LNCAP (cell line): ENCODE data around the gene FOXN1.

ENCODE experiments used
- TF ChIP-seq, protein P1 (sequence below): fragments of 450-650 bp; IDR thresholded peaks from 2 replicates; pipeline ENCODE4 v1.5.1; 2017; ENCODE audit warnings: mild to moderate bottlenecking

Gene FOXN1, protein sequence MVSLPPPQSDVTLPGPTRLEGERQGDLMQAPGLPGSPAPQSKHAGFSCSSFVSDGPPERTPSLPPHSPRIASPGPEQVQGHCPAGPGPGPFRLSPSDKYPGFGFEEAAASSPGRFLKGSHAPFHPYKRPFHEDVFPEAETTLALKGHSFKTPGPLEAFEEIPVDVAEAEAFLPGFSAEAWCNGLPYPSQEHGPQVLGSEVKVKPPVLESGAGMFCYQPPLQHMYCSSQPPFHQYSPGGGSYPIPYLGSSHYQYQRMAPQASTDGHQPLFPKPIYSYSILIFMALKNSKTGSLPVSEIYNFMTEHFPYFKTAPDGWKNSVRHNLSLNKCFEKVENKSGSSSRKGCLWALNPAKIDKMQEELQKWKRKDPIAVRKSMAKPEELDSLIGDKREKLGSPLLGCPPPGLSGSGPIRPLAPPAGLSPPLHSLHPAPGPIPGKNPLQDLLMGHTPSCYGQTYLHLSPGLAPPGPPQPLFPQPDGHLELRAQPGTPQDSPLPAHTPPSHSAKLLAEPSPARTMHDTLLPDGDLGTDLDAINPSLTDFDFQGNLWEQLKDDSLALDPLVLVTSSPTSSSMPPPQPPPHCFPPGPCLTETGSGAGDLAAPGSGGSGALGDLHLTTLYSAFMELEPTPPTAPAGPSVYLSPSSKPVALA

DNA sequence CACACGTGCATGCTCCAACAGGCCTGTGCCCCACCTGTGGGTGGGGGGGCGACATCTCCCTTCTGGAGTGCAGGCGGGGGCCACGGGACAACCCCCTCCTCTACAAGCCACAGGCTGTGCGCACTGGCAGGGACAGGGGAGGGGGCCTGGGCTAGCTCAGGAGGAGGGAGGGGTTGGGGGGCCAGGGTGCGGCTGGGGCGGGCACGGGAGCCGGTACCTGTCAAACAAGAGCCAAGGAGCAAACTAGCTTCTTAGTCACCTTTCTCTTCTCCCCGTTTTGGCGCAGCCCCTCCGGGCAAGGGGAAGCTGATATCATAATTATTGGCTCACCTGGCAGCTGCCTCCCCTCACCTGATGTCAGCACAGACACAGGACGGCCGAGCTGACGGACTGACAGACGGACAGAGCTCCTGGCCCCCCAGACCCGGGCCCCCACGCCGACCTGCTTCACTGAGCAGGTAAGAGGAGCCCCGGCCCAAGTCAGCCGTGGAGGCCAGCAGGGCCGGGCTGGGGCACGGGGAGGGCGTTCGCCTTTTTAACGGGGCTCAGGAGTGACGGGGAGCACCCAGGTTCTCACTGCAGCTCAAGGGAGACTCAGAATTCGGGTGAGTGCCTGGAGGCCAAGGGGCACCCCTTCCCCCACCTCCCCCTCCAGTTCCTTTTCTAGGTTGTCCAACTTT lies at the start of gene FOXN1:
TSS of gene FOXN1 (plus strand) at position 363 of the 680 bp plus-strand sequence. CDS start 17,622 bp downstream, outside the sequence.
- TF ChIP-seq, protein P1, sequence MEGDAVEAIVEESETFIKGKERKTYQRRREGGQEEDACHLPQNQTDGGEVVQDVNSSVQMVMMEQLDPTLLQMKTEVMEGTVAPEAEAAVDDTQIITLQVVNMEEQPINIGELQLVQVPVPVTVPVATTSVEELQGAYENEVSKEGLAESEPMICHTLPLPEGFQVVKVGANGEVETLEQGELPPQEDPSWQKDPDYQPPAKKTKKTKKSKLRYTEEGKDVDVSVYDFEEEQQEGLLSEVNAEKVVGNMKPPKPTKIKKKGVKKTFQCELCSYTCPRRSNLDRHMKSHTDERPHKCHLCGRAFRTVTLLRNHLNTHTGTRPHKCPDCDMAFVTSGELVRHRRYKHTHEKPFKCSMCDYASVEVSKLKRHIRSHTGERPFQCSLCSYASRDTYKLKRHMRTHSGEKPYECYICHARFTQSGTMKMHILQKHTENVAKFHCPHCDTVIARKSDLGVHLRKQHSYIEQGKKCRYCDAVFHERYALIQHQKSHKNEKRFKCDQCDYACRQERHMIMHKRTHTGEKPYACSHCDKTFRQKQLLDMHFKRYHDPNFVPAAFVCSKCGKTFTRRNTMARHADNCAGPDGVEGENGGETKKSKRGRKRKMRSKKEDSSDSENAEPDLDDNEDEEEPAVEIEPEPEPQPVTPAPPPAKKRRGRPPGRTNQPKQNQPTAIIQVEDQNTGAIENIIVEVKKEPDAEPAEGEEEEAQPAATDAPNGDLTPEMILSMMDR, result no peak

GRCh38 chr17:28457890-28458289 lies 48.3 kb upstream of the FOXN1 start:
- TF ChIP-seq, protein P1, result no peak

DNA sequence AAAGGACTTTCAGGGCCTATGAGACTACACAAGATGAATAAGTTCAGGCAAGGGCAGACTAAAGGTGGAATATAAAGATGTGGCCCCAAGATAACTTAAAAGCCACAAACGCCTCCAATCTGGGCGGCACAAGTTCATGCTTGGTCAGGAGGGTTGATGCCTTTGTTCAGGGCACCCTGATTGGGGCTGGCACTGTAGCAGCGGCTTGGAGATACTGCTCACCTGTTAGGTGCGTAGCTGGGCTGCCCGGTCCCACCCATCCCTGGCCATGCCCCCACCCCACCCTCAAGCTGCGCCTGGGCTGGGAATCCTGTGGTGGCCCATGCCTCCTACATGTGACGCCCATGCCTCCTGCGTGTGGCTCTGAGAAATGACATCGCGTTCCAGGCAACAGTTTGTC lies 45.2 kb upstream of the FOXN1 start:
- TF ChIP-seq, protein P1, result no peak

DNA sequence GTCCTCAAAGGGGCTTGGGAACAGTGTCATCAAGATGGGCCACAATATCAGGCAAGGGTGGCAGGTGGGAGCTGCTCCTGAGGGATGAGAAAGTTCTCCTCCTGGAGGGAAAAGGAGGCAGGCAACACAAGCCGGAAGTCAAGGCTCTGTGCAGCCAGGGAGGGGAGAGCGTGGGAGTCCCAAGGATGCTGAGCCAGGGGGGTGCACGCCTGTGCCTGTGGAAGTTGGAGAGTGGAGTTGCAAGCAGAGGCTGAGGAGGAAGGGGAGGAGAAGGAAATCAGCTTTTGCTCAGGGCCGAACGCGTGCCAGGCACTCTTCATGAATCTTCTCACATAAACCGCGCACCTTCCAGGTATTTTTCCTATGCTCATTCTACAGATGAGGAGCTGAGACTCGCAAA lies 40.1 kb upstream of the FOXN1 start:
- TF ChIP-seq, protein P1, result no peak

GRCh38 chr17:28466521-28467048 lies 39.6 kb upstream of the FOXN1 start:
- TF ChIP-seq, protein P1, result no peak

GRCh38 chr17:28467456-28468025 lies 38.6 kb upstream of the FOXN1 start:
- TF ChIP-seq, protein P1, result no peak

GRCh38 chr17:28468781-28469180 lies 37.4 kb upstream of the FOXN1 start:
- TF ChIP-seq, protein P1, result no peak
